ENCODE measurements around the gene HSPA6. TPM values are rescaled to one million over a fixed set of nuclear protein-coding genes. Genes with fewer than 3 reads are reported as not detected.

HSPA6 gene
- 1.0 to 7.1 TPM (median 1.9 TPM) in 5 replicates for total RNA-seq (2022; extraction: Qiagen RNA extraction)

GRCh38 chr1:161523817-161524741 lies at the start of gene HSPA6:
TSS of gene HSPA6 (plus strand) at chr1:161524540. CDS start at chr1:161524659, 119 bp downstream.

GRCh38 chr1:161549652-161550051 lies 25.3 kb downstream of the HSPA6 start, which contains the start of gene FCGR3A:
TSS of gene FCGR3A (minus strand) at chr1:161549818. CDS start at chr1:161549736, 82 bp downstream.

Other genes starting within 250 kb of the HSPA6 start
- gene MPZ, start 214.6 kb upstream of the HSPA6 start, total RNA-seq (2022; extraction: Qiagen RNA extraction), result 0.12 to 0.36 TPM (median 0.24 TPM) in 5 replicates
- gene SDHC, start 210.2 kb upstream of the HSPA6 start, total RNA-seq (2022; extraction: Qiagen RNA extraction), result 238 to 251 TPM (median 241 TPM) in 5 replicates
- gene CFAP126, start 156.7 kb upstream of the HSPA6 start, total RNA-seq (2022; extraction: Qiagen RNA extraction), result 0.16 to 0.22 TPM (median 0.18 TPM) in 5 replicates
- gene FCGR2A, start 19.1 kb upstream of the HSPA6 start, total RNA-seq (2022; extraction: Qiagen RNA extraction), result 0.13 TPM in 1 of 5 replicates, not detected in the others
- not detected in 5 replicates for gene FCGR3A, start 25.3 kb downstream of the HSPA6 start, total RNA-seq (2022; extraction: Qiagen RNA extraction)
- gene FCGR3B, start 106.6 kb downstream of the HSPA6 start, total RNA-seq (2022; extraction: Qiagen RNA extraction), result not detected in 5 replicates
- not detected in 5 replicates for gene FCGR2B, start 138.6 kb downstream of the HSPA6 start, total RNA-seq (2022; extraction: Qiagen RNA extraction)
- 0.03 to 0.06 TPM in 2 of 5 replicates, not detected in the others for gene FCRLA, start 182.7 kb downstream of the HSPA6 start, total RNA-seq (2022; extraction: Qiagen RNA extraction)
- 1.0 to 1.8 TPM (median 1.7 TPM) in 5 replicates for gene FCRLB, start 197.0 kb downstream of the HSPA6 start, total RNA-seq (2022; extraction: Qiagen RNA extraction)
- 45.9 to 56.9 TPM (median 46.9 TPM) in 5 replicates for gene DUSP12, start 225.2 kb downstream of the HSPA6 start, total RNA-seq (2022; extraction: Qiagen RNA extraction)
- 12.8 to 15.3 TPM (median 14.3 TPM) in 5 replicates for gene ATF6, start 241.8 kb downstream of the HSPA6 start, total RNA-seq (2022; extraction: Qiagen RNA extraction)

Data from A549 treated with AZD2906 at 1 μM for 4 hours (cell line).